ENCODE data around the gene FAM229B. TPM values are rescaled to one million over a fixed set of nuclear protein-coding genes. Genes with fewer than 3 reads are reported as not detected.

The FAM229B gene
- total and polyA plus RNA-seq, 9 of the 15 experiments (the other 6 are each of a cell fraction or from before 2014, with no cell fraction given): 3.3 to 17.4 (median 5.8) TPM

DNA sequence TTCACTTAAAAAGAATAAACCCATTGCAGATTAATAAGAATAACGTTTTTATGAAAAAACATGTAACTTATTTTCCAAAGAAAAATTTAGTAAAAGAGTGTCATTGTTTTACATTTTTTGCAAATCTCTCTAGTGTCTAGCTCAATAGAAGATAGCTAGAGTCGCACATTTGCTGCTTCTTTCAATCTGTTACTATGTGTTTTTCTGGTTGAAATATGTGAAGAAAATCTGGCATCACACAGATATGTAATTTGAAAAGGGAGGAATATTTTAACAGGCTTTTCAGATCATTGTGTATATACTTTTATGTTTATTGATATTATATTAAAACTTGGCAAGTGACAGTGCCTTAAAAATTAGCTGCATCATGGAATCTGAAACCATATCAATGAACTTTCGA, 24.4 kb upstream of the FAM229B start (continued):
- no peak for TF ChIP-seq HEY1 (CRISPR knock-in tag; IDR thresholded peaks at IDR 0.05; ENCODE audit: borderline replicate concordance)
- TF ChIP-seq TEAD2 (tag; IDR thresholded peaks at IDR 0.05): no peak
- no peak for TF ChIP-seq ZNF785 (CRISPR knock-in tag; IDR thresholded peaks at IDR 0.05)
- TF ChIP-seq ZKSCAN3 (CRISPR knock-in tag; IDR thresholded peaks at IDR 0.05): no peak
- TF ChIP-seq NR2F6 (CRISPR knock-in tag; IDR thresholded peaks at IDR 0.05): no peak
- no peak for TF ChIP-seq RBM22 (IDR thresholded peaks at IDR 0.05; ENCODE audit: low read depth, low read length, poor library complexity, severe bottlenecking)

- TF ChIP-seq ZNF316 (IDR thresholded peaks at IDR 0.05) (peak; percentile 71), FOXP1 (CRISPR knock-in tag; IDR thresholded peaks at IDR 0.05) (no peak), C11orf30 (IDR thresholded peaks at IDR 0.05; ENCODE audit: low read depth) (peak; percentile 34)
- TF ChIP-seq, protein P1, sequence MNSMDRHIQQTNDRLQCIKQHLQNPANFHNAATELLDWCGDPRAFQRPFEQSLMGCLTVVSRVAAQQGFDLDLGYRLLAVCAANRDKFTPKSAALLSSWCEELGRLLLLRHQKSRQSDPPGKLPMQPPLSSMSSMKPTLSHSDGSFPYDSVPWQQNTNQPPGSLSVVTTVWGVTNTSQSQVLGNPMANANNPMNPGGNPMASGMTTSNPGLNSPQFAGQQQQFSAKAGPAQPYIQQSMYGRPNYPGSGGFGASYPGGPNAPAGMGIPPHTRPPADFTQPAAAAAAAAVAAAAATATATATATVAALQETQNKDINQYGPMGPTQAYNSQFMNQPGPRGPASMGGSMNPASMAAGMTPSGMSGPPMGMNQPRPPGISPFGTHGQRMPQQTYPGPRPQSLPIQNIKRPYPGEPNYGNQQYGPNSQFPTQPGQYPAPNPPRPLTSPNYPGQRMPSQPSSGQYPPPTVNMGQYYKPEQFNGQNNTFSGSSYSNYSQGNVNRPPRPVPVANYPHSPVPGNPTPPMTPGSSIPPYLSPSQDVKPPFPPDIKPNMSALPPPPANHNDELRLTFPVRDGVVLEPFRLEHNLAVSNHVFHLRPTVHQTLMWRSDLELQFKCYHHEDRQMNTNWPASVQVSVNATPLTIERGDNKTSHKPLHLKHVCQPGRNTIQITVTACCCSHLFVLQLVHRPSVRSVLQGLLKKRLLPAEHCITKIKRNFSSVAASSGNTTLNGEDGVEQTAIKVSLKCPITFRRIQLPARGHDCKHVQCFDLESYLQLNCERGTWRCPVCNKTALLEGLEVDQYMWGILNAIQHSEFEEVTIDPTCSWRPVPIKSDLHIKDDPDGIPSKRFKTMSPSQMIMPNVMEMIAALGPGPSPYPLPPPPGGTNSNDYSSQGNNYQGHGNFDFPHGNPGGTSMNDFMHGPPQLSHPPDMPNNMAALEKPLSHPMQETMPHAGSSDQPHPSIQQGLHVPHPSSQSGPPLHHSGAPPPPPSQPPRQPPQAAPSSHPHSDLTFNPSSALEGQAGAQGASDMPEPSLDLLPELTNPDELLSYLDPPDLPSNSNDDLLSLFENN (IDR thresholded peaks at IDR 0.05; ENCODE audit: low read depth in 2 of 2, low read length in 2 of 2): no peak
- intact Hi-C loops (cut with micrococcal nuclease): loop anchor here (5.0 kb wide), 1 partner anchor 97 kb away; no protein-coding TSS in a partner anchor
- Histone ChIP-seq H3K4me2 (ENCODE audit: insufficient read depth, low read length) (no peak overlapping the region), H4K20me1 (replicated peaks; ENCODE audit: control insufficient read depth, insufficient read depth, low read length) (no peaks in the 10 kb centered on the region), H3K36me3 (ENCODE audit: control insufficient read depth, insufficient read depth, low read length) (no peaks in the 10 kb centered on the region; the same call in 2 of the 3 replicates), H3K9me3 (replicated peaks; ENCODE audit: control insufficient read depth, insufficient read depth, low read depth, low read length) (no peaks in the 10 kb centered on the region), H3K4me1 (replicated peaks in 1 of 2; ENCODE audit: control insufficient read depth in 2 of 2, insufficient read depth in 2 of 2, low read length in 2 of 2) (no peaks in the 10 kb centered on the region), H3K27ac (ENCODE audit: extremely low read depth, low read depth, low read length) (no peak overlapping the region), H2AFZ (ENCODE audit: low read depth, low read length) (no peak overlapping the region), H3K27me3 (ENCODE audit: control insufficient read depth in 2 of 2, insufficient read depth in 2 of 2, low read length in 2 of 2) (peaks cover 0 to 4% of the 10 kb centered on the region in 2 experiments; a peak in 2 of 5 replicates), H3K9ac (ENCODE audit: insufficient read depth in 1 of 2, low read depth in 2 of 2, low read length in 2 of 2) (no peak overlapping the region), H3K4me3 (no peak overlapping the region), H3K9me1 (ENCODE audit: control insufficient read depth, insufficient read depth, low read length) (no peaks in the 10 kb centered on the region), H3K79me2 (ENCODE audit: control insufficient read depth, insufficient read depth, low read length) (no peaks in the 10 kb centered on the region)
- CTCF ChIA-PET (ENCODE audit: low intra/inter-chr PET ratio): no interaction called here
- POLR2A ChIA-PET: interaction anchor here (1.2 to 2.0 kb wide), 2 partner anchors 11 to 15 kb away, joined by 4 to 10 read pairs; partner anchors contain the start of gene CCN6
- no peak for ATAC-seq
- peak; percentile 26 for FAIRE-seq
- no TSS peak for BruUV-seq (replicated peaks)
- 12% methylated on average over 4 of the region's 6 CpGs for WGBS (ENCODE audit: insufficient coverage, low coverage, missing lambda C conversion rate)
- in situ Hi-C loops (cut with MboI): no loop called here
- DNase-seq (ENCODE audit: extremely low read depth in 1 of 4, low spot score in 3 of 4): no peak
Observed at GRCh38 chr6:112065426-112065986, 21.9 kb upstream of the FAM229B start.
